GM18505 (cell line): Measurements from ENCODE around the gene VSTM2L.

Experiments
- ATAC-seq: cut with Tn5 transposase; IDR thresholded peaks from one replicate; pipeline ENCODE4 v1.9.1; 2021; ENCODE audit not compliant: unreplicated experiment
- POLR2A ChIP-seq: IDR thresholded peaks from 4 replicates; pipeline ENCODE4 v1.6.1; 2011; ENCODE audit warnings: borderline replicate concordance; ENCODE audit not compliant: insufficient read depth, insufficient read length; ENCODE audit errors: extremely low read depth

The VSTM2L gene

DNA sequence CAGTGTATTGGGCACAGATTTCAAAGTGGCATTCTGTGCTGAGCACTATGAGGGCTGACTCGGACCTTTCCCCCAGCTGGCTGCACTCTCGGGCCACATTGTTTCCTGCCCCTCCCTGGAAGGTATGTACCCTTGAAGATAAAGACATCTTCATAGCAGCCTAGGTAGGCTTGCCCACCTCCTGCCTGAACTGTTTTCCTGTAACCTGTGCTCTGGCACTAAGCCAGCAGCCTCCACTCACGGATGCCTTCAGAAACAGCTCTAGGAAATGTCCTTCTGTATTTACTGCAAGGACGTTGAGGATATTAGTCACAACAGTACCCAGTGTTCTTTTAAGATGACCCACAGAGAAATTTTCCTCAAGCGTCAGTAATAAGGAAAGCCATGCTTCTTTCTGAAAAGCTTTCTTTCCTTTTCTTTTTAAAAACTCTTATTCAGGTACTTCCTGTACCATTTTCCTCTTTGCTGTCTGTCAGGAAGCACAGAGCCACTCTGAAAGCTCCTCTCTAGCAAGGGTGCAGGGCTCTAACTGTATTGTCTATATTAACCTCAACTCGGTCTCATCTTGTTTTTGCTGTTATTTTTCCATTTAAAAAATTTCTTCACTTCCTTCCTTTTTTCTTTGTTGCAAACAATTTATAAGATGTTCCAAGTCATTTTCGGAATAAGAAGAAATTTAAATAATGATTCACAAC is 86.8 kb downstream of the VSTM2L start:
- no peak for TF ChIP-seq POLR2A

DNA sequence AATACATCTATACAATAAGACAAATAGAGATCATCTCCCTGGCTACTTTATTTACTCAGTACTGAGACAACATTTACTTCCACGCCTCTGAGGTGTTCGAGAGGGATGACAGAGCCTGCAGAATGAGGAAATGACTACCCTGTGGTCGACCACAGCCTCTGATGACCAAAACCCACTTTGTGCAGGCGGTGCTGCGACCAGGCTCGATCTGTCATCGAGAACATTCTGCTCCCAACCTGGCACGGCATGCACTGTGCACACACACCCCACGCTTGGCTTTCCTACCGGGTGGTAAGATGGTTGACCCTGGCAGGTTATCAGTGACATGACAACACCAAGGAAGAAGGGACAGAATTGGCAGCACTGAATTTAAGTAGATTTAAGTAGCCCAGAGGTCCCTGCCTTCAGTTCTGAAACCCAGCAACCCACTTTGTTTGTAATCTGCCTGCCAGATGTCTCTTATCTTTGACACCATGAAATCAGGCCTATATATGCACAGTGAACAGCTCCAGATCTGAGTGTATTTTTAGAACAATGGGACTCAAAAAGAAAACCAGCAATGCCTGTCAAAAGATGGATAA is 87.7 kb downstream of the VSTM2L start:
- no peak for TF ChIP-seq POLR2A
- peak; percentile 91 for ATAC-seq

More for the DNA sequence above, 86.8 kb downstream of the VSTM2L start:
- ATAC-seq, result no peak

GRCh38 chr20:37991157-37991866 is 88.4 kb downstream of the VSTM2L start:
- no peak for ATAC-seq
- TF ChIP-seq POLR2A, result no peak

GRCh38 chr20:37991908-37992307 is 89.0 kb downstream of the VSTM2L start:
- ATAC-seq, result no peak
- no peak for TF ChIP-seq POLR2A

DNA sequence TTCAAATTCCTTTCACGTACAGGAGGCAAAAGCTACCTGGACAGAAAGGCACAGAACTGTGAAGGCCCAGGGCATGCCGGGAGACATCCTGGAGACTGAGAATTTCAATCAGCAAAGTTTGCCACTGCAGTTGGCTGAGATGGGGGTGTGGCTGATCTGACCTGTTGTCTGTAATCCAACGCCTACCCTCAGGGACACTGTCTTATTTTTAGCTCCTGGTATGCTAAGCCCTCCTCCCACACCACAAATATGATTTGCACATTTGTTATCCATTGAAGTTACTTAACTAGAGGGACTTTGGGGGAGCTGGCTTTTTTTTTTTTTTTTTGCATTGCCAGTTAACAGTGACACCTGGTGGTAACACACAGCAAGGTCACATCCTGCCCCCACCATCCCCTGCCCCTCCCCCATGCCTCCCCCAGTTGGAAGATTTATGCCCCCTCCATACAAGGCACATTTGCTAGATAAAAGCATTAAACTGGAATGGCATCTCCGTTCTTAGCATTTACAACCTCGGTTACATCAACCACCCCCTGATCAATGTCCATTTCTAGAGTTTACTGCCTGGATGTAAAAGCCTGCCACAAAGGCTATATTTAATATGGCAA is 90.0 kb downstream of the VSTM2L start:
- ATAC-seq, result no peak
- TF ChIP-seq POLR2A, result no peak

DNA sequence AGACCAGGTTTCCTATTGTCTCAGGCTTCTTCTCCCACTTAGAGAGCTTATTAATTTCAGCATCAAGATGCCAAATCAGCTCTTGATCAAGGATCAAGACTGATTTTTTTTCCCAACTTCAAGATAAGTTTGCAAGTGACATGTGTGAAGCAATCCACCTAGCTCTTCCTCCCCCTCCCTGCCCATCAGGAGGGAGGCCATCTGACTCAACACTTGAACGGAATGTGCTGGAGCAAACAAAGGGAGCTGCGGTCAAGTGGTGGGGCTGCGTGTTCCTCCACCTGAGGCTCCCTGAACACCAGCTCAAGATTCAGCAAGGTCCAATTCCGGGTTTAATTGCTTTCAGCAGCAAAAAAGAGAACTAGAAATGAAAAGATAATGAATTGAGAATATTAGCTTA is 91.6 kb downstream of the VSTM2L start:
- no peak for TF ChIP-seq POLR2A

More for the DNA sequence above, 91.6 kb downstream of the VSTM2L start:
- ATAC-seq, result no peak
